ENCODE measurements around the gene SLC1A1.

DNA sequence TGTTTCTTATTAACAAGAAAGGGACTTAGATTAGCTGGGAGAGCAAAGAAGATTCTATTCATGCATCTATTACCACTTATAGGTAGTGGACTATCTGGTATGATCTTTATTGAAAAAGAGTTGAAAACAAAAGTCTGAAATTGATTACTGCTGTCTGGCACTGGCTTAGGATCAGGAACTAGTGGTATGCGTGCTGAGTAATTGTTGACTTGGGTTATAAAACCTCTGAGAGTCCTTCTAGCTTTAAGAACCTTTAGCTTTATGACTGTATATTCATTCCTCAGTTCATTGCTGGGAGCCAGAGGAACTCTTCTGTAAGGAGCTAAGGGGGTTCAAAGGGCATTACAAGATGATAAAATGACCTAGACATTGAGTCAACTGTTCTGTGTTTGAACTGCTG, 7.6 kb downstream of the SLC1A1 start:
- TF ChIP-seq POLR2A (IDR thresholded peaks at IDR 0.05; ENCODE audit: low read length), result no peak
- no peak for TF ChIP-seq GATA1 (IDR thresholded peaks at IDR 0.05; ENCODE audit: low read depth, low read length)

Measured in erythroblast (primary cell).